Activated T-cell treated with anti-CD3 and anti-CD28 coated beads, Interleukin-2, amount 50 U/mL, for 24 hours (primary cell): Measurements from ENCODE around the gene PRPH2.
"Not testable (repeated sequence)": the region's sequence is repeated elsewhere in the genome, so short reads cannot be mapped to it uniquely, and the experiment has no call there.

ENCODE experiments used
- DNase-seq: peaks from one replicate; pipeline ENCODE4 v3.0.0-alpha.2; 2020
- H3K27ac Mint-ChIP-seq: 2 replicates; pipeline ENCODE4 v1.8.0; 2020; ENCODE audit warnings: mild to moderate bottlenecking, mixed read lengths
- H3K27me3 Mint-ChIP-seq: 2 replicates; pipeline ENCODE4 v1.8.0; 2020; ENCODE audit warnings: mixed read lengths
- H3K36me3 Mint-ChIP-seq: 2 replicates; pipeline ENCODE4 v1.8.0; 2020; ENCODE audit warnings: low read depth, mixed read lengths
- H3K4me1 Mint-ChIP-seq: 2 replicates; pipeline ENCODE4 v1.8.0; 2020; ENCODE audit warnings: low read depth, mixed read lengths
- H3K4me3 Mint-ChIP-seq: 2 replicates; pipeline ENCODE4 v1.8.0; 2020; ENCODE audit warnings: mild to moderate bottlenecking, moderate library complexity, mixed read lengths
- H3K9me3 Mint-ChIP-seq: 2 replicates; pipeline ENCODE4 v1.8.0; 2020; ENCODE audit warnings: mixed read lengths

PRPH2 gene

DNA sequence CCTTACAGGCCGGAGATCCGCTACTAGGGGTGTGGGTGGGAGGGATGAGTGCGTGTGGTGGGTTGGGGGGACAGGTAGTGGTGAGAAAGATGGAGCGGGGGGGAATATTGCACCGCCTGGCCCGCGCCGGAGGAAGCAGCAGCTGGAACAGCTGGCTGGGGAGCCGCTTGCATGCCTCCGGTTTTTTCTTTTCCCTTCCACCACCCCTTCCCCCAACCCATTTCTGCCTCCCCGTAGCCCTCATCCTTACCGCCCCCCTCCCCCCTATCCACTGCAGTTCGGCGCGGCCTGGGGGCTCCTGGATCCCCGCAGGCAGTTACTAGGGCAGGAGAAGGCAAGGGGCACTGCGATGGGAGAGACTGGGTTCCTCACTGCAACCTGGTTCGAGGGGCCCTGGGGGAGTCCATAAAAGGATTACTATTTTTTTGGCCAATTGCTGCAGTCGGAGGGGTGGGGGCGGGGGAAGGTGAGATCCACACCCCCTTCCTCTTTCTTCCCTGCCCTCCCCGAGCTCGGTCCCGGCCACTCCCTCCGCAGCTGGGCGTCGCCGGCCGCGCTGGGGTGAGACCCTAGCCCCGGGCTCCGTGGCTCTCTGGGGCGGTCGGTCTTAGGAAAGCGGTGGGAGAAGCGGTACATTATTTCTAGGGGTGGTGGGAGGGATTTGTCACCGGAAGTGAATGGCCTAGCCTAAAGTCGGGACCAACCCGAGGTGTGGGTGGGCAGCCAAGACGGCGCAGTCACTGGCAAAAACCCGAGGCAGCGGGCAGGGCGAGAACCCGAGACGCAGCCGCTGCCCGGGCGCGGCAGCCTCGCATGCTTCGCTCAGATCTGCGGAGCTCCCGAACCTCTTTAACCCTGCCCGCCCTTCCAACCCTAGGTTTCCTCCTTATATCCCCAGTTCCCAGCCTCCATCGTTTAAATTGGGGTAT is 24.3 kb upstream of the PRPH2 start:
- H3K27ac Mint-ChIP-seq = peak overlapping the region; percentile 94
- peaks cover 35% of the 10 kb centered on the region for H3K4me1 Mint-ChIP-seq
- DNase-seq = peak; percentile 89
- H3K9me3 Mint-ChIP-seq = no peaks in the 10 kb centered on the region
- H3K27me3 Mint-ChIP-seq = no peaks in the 10 kb centered on the region
- peak overlapping the region; percentile 92 for H3K4me3 Mint-ChIP-seq
- peaks cover 40% of the 10 kb centered on the region for H3K36me3 Mint-ChIP-seq

DNA sequence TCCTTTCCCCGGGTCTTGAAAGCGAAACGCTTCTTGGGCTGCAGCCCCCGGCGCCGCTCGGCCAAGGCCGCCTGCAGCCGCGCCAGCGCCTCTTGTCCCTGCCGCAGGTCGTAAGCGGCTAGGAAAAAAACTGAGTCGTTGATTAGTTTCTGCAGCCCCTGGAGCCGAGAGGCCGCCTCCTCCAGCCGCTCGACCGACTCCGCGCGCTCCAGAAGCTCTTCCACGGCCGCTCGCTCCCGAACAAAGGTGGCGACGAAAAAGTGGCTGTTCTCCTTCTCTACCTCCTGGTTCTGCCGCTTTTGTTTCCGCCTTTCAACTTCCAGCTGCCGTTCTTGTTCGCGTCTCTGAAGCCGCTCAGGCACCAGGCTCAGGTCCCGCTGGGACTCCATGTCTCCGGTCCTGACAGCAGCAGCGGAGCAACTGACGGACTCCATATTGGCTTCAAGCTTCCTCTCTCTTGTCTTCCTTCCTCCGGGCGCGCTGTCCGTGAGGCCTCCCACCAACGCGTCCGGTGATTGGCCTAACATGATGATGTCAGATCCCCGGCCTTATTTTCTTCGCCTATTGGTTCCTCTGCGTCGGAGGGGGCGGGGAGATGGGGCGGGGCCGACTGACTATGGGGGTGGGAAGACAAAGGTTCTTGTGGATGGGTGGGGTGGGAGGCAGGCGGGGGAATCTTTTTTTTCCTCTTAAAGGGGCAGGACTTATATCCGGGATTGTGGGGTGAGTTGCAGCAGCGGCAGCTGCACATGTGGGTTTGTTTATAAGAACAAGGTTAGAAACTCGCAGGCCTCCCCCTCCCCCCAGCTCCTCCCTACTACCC is 23.5 kb upstream of the PRPH2 start, which contains the start of gene TBCC:
Gene TBCC (minus strand): TSS at position 464 of the 823 bp plus-strand sequence. CDS start 30 bp downstream, at position 434.
- H3K27ac Mint-ChIP-seq = peak within 1 kb of the TSS; percentile 97
- H3K4me3 Mint-ChIP-seq = peak within 1 kb of the TSS; percentile 92
- H3K36me3 Mint-ChIP-seq = peaks cover 35% of the 10 kb centered on the region
- no peaks in the 10 kb centered on the region for H3K9me3 Mint-ChIP-seq
- peak; percentile 90 for DNase-seq
- peaks cover 30% of the 10 kb centered on the region for H3K4me1 Mint-ChIP-seq
- H3K27me3 Mint-ChIP-seq = no peaks in the 10 kb centered on the region

DNA sequence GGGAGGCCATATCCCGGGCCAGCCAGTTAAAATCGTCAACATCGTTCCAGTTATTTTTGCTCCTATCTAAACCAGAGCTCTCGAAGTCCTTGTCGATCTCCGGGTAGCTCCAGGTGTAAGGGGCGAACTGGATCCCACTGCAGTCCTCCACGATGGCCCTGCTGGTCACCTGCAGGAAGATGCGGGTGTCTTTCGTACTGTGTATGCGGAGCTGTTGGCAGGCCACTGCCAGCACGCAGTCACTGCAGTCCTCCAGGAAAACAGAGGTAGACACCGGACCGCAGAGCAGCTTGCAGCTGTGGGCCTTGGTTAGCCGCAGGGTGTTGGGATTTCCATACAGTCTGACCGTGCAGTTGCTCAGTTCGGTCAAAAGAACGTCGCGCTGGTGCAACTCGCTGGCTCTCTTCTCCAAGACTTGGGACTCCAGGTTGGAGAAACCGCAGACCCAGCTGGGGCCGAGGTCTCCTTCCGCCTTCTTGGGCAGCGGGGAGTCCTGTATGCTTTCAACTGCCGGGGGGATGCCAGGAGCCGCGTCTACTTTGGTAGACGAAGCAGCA is 22.8 kb upstream of the PRPH2 start:
- H3K27me3 Mint-ChIP-seq = no peaks in the 10 kb centered on the region
- H3K4me1 Mint-ChIP-seq = peaks cover 30% of the 10 kb centered on the region
- peak; percentile 52 for DNase-seq
- H3K4me3 Mint-ChIP-seq = peak overlapping the region; percentile 92
- H3K9me3 Mint-ChIP-seq = no peaks in the 10 kb centered on the region
- peak overlapping the region; percentile 97 for H3K27ac Mint-ChIP-seq
- H3K36me3 Mint-ChIP-seq = peaks cover 35% of the 10 kb centered on the region

DNA sequence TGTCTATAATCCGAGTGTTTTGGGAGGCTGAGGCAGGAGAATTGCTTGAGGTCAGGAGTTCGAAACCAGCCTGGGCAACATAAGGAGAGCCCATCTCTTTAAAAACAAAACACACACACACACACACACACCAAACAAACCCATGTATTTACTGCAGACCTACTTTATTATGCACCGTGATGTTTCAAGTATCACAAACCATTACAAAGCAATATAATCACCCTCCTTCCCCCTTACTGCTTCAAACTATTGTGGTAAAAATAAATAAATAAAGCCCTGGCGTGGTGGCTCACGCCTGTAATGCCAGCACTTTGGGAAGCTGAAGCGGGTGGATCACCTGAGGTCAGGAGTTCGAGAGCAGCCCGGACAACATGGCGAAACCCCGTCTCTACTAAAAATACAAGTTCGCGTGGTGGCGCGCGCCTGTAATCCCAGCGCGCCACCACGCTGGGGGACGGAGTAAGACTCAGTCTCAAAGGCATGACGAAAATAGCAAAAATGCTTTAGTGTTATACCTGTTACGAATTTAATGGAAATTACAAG is 22.0 kb upstream of the PRPH2 start:
- H3K27ac Mint-ChIP-seq = peak overlapping the region; percentile 97
- DNase-seq = no peak
- H3K9me3 Mint-ChIP-seq = no peaks in the 10 kb centered on the region
- peaks cover 30% of the 10 kb centered on the region for H3K4me1 Mint-ChIP-seq
- H3K4me3 Mint-ChIP-seq = peak overlapping the region; percentile 92
- peaks cover 35% of the 10 kb centered on the region for H3K36me3 Mint-ChIP-seq
- H3K27me3 Mint-ChIP-seq = no peaks in the 10 kb centered on the region

DNA sequence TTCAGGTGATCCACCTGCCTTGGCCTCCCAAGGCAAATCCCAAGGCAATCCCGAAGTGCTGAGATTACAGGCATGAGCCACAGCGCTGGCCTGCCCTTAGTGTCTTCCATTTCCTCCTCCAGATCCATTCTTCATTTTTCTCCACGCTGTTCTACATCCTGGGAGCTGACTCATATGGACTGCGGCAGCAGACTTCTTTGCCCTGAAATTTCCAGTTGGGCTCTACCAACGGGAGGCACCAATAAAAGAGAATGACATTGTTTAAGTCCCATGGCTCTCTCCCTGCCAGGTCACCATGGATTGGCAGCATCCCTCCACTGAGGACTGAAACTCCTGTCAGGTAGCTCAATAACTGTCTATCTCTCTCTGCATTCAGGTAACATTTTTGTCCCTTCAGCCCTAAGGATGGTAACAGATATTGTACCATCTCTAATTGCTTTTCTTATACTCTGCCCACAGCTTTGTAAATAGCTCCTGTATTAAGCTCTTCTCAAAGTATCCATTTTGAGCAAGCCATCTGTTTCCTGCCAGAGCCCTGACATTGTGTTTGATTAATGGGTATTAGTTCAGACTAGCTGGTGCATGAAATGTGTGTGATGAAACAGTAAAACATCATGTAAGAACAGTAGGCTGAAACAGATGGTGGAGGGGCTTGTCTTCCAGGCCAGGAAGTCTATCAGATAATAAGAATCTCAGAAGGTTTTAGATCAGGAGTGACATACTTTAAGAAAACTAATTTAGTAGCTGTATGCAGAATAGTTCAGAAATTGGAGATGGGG is 19.9 kb upstream of the PRPH2 start:
- H3K27me3 Mint-ChIP-seq = no peaks in the 10 kb centered on the region
- no peaks in the 10 kb centered on the region for H3K9me3 Mint-ChIP-seq
- H3K4me1 Mint-ChIP-seq = peaks cover 13% of the 10 kb centered on the region
- no peak overlapping the region for H3K4me3 Mint-ChIP-seq
- peaks cover 26% of the 10 kb centered on the region for H3K36me3 Mint-ChIP-seq
- no peak for DNase-seq
- no peak overlapping the region for H3K27ac Mint-ChIP-seq

DNA sequence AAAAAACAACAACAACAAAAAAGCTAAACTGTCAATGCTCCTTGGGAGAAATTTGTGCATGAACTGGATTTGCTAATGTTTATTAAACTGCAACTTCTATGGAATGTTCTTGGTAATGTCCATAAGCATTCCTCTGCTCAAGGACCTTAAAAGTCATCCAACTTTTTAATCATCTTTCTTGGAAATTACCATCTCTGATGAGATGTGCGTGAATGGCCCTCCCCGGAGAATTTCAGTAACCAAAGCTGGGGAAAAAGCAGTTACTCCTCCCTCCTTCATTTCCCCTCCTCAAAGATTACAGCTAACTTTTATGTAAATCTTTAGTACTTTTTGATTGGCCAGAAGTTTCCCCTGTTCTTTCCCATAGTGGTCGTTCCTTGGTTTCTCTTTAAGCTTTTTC is 18.3 kb upstream of the PRPH2 start:
- H3K36me3 Mint-ChIP-seq = peaks cover 20% of the 10 kb centered on the region
- no peak overlapping the region for H3K4me3 Mint-ChIP-seq
- no peak for DNase-seq
- H3K9me3 Mint-ChIP-seq = no peaks in the 10 kb centered on the region
- H3K27ac Mint-ChIP-seq = no peak overlapping the region
- peaks cover 11% of the 10 kb centered on the region for H3K4me1 Mint-ChIP-seq
- no peaks in the 10 kb centered on the region for H3K27me3 Mint-ChIP-seq

DNA sequence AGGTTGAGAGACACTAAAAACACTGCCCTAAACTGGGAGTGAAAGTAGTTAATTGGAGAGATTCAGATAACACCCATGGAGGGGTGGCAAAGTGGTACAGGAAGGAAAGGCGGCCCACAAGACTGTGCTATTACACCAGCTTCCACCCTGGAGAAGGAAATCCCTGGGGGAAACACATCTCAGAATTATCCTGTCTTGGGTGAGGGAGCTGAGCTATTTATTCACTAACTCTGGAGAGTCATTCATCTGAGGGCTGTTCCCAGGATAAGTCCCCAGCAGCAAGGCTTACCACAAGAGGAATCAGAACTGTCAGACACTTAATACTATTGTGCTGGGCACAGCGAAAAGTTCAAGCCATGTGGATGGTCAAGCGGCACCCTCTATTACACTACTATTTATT is 13.6 kb upstream of the PRPH2 start:
- Mint-ChIP-seq H3K27me3 (no peaks in the 10 kb centered on the region), H3K9me3 (no peaks in the 10 kb centered on the region), H3K36me3 (no peaks in the 10 kb centered on the region), H3K27ac (no peak overlapping the region), H3K4me1 (no peaks in the 10 kb centered on the region), H3K4me3 (no peak overlapping the region)
- no peak for DNase-seq

DNA sequence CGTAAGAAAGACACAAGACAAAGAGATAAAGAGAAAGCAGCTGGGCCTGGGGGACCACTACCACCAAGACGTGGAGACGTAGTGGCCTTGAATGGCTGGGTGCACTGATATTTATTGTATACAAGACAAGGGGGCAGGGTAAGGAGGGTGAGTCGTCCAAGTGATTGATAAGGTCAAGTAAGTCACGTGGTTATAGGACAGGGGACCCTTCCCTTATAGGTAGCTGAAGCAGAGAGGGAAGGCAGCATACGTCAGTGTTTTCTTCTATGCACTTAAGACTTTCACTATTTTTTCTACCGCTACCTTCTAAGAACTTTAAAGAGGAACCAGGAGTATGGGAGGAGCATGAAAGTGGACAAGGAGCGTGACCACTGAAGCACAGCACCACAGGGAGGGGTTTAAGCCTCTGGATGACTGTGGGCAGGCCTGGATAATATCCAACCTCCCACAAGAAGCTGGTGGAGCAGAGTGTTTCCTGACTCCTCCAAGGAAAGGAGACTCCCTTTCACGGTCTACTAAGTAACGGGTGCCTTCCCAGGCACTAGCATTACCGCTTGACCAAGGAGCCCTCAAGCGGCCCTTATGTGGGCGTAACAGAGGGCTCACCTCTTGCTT is 11.6 kb upstream of the PRPH2 start:
- not testable (repeated sequence) for H3K4me1 Mint-ChIP-seq, H3K4me3 Mint-ChIP-seq, H3K27ac Mint-ChIP-seq, H3K27me3 Mint-ChIP-seq, H3K36me3 Mint-ChIP-seq, DNase-seq, H3K9me3 Mint-ChIP-seq

DNA sequence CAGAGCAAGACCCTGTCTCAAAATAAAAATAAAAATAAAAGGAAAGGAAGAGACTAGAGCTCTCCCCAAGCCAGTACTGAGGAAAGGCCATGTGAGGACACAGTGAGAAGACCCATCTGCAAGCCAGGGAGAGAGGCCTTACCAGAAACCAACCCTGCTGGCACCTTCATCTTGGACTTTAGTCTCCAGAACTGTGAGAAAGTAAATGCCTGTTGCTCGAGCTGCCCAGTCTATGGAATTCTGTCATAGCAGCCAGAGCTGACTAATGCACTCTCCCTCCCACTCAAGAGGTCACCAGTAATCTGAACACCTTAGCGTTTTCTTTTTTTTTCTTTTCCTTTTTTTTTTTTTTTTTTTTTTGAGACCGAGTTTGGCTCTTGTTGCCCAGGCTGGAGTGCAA is 7.3 kb upstream of the PRPH2 start:
- DNase-seq = no peak
- H3K4me1 Mint-ChIP-seq = peaks cover 22% of the 10 kb centered on the region
- H3K27ac Mint-ChIP-seq = no peak overlapping the region
- H3K4me3 Mint-ChIP-seq = no peak overlapping the region
- no peaks in the 10 kb centered on the region for H3K27me3 Mint-ChIP-seq
- no peaks in the 10 kb centered on the region for H3K9me3 Mint-ChIP-seq
- no peaks in the 10 kb centered on the region for H3K36me3 Mint-ChIP-seq

DNA sequence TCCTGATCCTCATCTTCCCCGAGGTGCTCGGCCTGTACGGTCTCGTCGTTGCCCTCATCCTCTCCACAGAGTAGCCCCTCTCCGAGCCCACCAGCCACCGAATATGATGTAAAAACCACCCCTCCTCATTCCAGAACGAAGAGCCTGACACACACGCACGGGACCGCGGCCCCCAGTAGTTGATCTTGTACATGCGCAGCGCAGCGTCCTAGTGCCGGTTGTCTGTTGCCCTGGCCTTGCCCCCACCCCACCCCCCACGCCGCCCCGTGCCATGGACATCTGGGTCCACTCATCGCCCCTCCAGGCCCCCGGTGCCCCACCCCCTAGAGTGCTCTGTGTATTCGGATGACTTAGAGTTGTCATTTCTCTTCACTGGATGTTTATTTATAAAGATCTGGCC is 5.2 kb upstream of the PRPH2 start:
- H3K27ac Mint-ChIP-seq = peak overlapping the region; percentile 94
- peaks cover 22% of the 10 kb centered on the region for H3K4me1 Mint-ChIP-seq
- H3K36me3 Mint-ChIP-seq = no peaks in the 10 kb centered on the region
- H3K9me3 Mint-ChIP-seq = no peaks in the 10 kb centered on the region
- no peak for DNase-seq
- no peak overlapping the region for H3K4me3 Mint-ChIP-seq
- H3K27me3 Mint-ChIP-seq = no peaks in the 10 kb centered on the region

DNA sequence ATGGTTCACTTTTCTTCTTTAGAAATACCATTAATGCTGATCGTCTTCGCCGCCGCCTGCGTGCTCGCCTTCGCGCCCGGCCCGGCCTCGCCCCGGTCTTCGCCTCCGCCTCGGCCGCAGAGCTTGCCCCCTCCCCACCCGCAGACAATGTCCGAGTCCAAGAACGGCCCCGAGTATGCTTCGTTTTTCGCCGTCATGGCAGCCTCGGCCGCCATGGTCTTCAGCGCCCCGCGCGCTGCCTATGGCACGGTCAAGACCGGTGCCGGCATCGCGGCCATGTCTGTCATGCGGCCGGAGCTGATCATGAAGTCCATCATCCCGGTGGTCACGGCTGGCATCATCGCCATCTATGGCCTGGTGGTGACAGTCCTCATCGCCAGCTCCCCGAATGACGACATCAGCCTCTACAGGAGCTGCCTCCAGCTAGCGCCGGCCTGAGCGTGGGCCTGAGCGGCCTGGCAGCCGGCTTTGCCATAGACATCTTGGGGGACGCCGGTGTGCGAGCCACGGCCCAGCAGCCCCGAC is 4.8 kb upstream of the PRPH2 start:
- Mint-ChIP-seq H3K4me3 (peak overlapping the region; percentile 74), H3K36me3 (no peaks in the 10 kb centered on the region), H3K27ac (peak overlapping the region; percentile 94), H3K9me3 (no peaks in the 10 kb centered on the region), H3K4me1 (peaks cover 22% of the 10 kb centered on the region), H3K27me3 (no peaks in the 10 kb centered on the region)
- peak; percentile 65 for DNase-seq

DNA sequence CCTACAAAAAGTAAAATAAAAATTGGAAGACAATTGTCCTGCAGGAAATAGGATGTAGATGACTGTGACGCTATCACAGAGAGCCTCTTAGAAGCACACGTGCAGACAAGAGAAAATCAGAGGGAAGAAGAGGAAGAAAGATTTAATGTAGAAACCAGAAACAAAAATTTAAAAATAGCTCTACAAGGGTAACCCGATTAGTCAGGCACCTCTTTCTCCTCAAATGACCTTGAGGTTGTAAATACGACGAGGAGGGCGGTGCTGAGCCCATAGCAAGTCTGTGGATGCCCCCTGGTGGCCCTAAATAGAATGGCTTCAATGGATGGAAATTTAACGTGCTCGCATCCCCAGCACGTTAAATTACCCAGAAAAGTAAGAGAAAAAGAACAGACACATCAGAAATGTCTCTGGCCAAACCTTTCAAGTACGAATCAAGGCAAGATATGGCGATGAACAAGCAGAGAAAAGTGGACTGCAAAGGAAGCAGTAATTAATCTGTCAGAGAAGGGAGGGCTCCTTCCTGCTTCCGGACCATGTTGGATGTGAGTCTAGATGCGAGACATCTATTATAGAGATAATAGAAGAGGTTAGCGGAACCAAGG is 4.2 kb upstream of the PRPH2 start:
- Mint-ChIP-seq H3K36me3 (no peaks in the 10 kb centered on the region), H3K4me1 (peaks cover 22% of the 10 kb centered on the region), H3K27ac (peak overlapping the region; percentile 94), H3K9me3 (no peaks in the 10 kb centered on the region), H3K4me3 (peak overlapping the region; percentile 74), H3K27me3 (no peaks in the 10 kb centered on the region)
- peak; percentile 62 for DNase-seq

DNA sequence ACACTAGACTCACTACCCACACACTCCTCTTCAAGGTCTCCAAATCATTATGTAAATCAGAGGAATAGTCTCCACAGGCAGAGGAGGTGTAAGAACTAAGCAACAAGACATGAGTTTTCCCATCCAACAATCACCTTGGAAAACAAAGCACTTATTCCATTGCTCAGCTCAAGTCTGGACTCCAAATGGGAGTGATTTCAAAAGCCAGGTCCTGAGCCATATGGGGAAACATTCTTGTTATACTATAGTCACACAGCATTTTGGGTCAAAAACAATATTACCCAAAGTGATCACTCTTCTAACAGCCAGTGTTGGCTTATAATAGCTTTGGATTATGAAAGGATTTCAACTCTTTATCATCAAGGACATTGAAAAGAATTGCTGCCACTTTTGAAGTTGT is 3.6 kb upstream of the PRPH2 start:
- no peaks in the 10 kb centered on the region for H3K27me3 Mint-ChIP-seq
- peak overlapping the region; percentile 74 for H3K4me3 Mint-ChIP-seq
- DNase-seq = no peak
- H3K4me1 Mint-ChIP-seq = peaks cover 22% of the 10 kb centered on the region
- peak overlapping the region; percentile 94 for H3K27ac Mint-ChIP-seq
- H3K9me3 Mint-ChIP-seq = no peaks in the 10 kb centered on the region
- H3K36me3 Mint-ChIP-seq = no peaks in the 10 kb centered on the region
